DOHH2 (cell line): ENCODE measurements around the gene MOK.
A peak's percentile ranks its signal among the peaks of the same experiment; 100 is the strongest.

Experiments
- H3F3A ChIP-seq: fragments of 200-600 bp; sonication (generic), shearing (Covaris generic); 2 replicates; pipeline ENCODE4 v1.6.0; 2016; ENCODE audit warnings: antibody characterized with exemption, mild to moderate bottlenecking; ENCODE audit not compliant: control insufficient read depth, insufficient read depth
- H3K27ac ChIP-seq: fragments of 200-600 bp; sonication (generic); 2 replicates; pipeline ENCODE4 v1.5.1; 2014; ENCODE audit warnings: low read depth, mild to moderate bottlenecking, low read length, moderate library complexity
- H3K27me3 ChIP-seq: fragments of 200-600 bp; sonication (generic); 2 replicates; pipeline ENCODE4 v1.6.1; 2014; ENCODE audit warnings: mild to moderate bottlenecking, low read length, mixed read lengths; ENCODE audit not compliant: control insufficient read depth
- H3K36me3 ChIP-seq: fragments of 200-600 bp; sonication (generic); 2 replicates; pipeline ENCODE4 v1.6.1; 2014; ENCODE audit warnings: mild to moderate bottlenecking, low read length, moderate library complexity, mixed read lengths; ENCODE audit not compliant: control insufficient read depth
- H3K4me1 ChIP-seq: fragments of 200-600 bp; sonication (generic); 2 replicates; pipeline ENCODE4 v1.6.1; 2014; ENCODE audit warnings: mild to moderate bottlenecking, low read length, mixed read lengths; ENCODE audit not compliant: control insufficient read depth
- H3K4me2 ChIP-seq: fragments of 200-600 bp; sonication (generic); 2 replicates; pipeline ENCODE4 v1.6.0; 2014; ENCODE audit warnings: mild to moderate bottlenecking, low read length, moderate library complexity
- H3K4me3 ChIP-seq: fragments of 200-600 bp; sonication (generic); 2 replicates; pipeline ENCODE4 v1.5.1; 2014; ENCODE audit warnings: mild to moderate bottlenecking, low read length, mixed read lengths
- H3K79me2 ChIP-seq: fragments of 200-600 bp; sonication (generic); 2 replicates; pipeline ENCODE4 v1.6.1; 2014; ENCODE audit warnings: mild to moderate bottlenecking, low read length, mixed read lengths; ENCODE audit not compliant: control insufficient read depth
- H3K9me2 ChIP-seq: fragments of 200-600 bp; sonication (generic); replicated peaks from 2 replicates; pipeline ENCODE4 v1.6.1; 2014; ENCODE audit warnings: mild to moderate bottlenecking, low read length, mixed read lengths; ENCODE audit not compliant: control insufficient read depth
- H3K9me3 ChIP-seq: fragments of 200-600 bp; sonication (generic); 2 replicates; pipeline ENCODE4 v1.6.1; 2014; ENCODE audit warnings: antibody characterized with exemption, low read length, mixed read lengths; ENCODE audit not compliant: control insufficient read depth, insufficient read depth
- H4K20me1 ChIP-seq: fragments of 200-600 bp; sonication (generic); 2 replicates; pipeline ENCODE4 v1.6.0; 2014; ENCODE audit warnings: low read depth, mild to moderate bottlenecking, antibody characterized with exemption, low read length, moderate library complexity; ENCODE audit not compliant: control insufficient read depth, insufficient read depth
- EZH2phosphoT487 ChIP-seq: fragments of 200-600 bp; sonication (generic); IDR thresholded peaks from 2 replicates; pipeline ENCODE4 v1.6.1; 2017; ENCODE audit warnings: borderline replicate concordance, mild to moderate bottlenecking, antibody characterized with exemption, low read length, moderate library complexity, mixed read lengths
- TF ChIP-seq, protein P1 (sequence below): fragments of 200-600 bp; sonication (generic); IDR thresholded peaks from one replicate; pipeline ENCODE4 v1.5.1; 2014; ENCODE audit warnings: antibody characterized with exemption, mild to moderate bottlenecking, low read depth, low read length; ENCODE audit not compliant: poor library complexity, severe bottlenecking

Gene MOK

DNA sequence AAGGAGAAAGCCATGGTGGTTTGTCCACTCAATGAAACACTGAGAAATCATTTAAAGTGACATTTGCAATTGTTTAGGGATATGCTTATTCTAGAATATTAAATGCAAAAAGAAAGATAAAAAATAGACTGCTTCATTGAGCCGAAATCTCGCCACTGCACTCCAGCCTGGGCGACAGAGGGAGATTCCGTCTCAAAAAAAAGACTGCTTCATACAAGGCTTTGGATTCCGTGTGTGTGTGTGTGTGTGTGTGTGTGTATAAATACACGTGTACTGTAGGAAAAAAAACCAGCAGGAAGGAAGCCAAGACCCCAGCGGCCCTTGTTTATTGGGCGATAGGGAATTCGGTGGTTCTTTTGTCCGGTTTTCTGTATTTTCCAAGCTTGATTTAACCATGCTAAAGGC is 11.4 kb upstream of the MOK start:
- no peak for TF ChIP-seq EZH2phosphoT487
- TF ChIP-seq, protein P1, sequence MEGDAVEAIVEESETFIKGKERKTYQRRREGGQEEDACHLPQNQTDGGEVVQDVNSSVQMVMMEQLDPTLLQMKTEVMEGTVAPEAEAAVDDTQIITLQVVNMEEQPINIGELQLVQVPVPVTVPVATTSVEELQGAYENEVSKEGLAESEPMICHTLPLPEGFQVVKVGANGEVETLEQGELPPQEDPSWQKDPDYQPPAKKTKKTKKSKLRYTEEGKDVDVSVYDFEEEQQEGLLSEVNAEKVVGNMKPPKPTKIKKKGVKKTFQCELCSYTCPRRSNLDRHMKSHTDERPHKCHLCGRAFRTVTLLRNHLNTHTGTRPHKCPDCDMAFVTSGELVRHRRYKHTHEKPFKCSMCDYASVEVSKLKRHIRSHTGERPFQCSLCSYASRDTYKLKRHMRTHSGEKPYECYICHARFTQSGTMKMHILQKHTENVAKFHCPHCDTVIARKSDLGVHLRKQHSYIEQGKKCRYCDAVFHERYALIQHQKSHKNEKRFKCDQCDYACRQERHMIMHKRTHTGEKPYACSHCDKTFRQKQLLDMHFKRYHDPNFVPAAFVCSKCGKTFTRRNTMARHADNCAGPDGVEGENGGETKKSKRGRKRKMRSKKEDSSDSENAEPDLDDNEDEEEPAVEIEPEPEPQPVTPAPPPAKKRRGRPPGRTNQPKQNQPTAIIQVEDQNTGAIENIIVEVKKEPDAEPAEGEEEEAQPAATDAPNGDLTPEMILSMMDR: no peak

DNA sequence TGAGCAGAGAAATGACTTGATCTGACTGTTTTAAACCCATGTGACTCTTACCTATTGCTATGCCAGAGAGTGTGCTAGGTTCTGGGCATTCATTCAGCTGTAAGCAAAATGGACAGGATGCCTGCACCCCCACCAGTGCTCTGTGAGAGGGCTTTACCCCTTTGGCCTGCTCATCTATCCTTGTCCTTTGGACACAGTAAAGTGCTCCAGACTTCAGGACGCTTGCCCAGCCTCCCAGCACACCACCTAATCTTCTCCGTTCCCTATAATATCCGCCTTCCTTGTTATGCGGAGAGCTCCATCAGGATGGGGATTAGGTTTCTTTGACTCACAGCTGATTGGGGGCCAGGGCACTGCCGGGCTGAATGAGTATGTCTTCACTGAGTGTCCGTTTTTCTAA is 10.2 kb upstream of the MOK start:
- peaks cover 6% of the 10 kb centered on the region for H3K79me2 ChIP-seq
- H3K4me3 ChIP-seq: peak overlapping the region; percentile 96
- no peak overlapping the region for H3K27ac ChIP-seq
- no peaks in the 10 kb centered on the region for H3K27me3 ChIP-seq
- H3K4me2 ChIP-seq: peak overlapping the region; percentile 99
- no peaks in the 10 kb centered on the region for H3K36me3 ChIP-seq
- no peaks in the 10 kb centered on the region for H4K20me1 ChIP-seq
- H3K4me1 ChIP-seq: peaks cover 40% of the 10 kb centered on the region
- no peak for TF ChIP-seq EZH2phosphoT487
- TF ChIP-seq, protein P1: no peak
- H3K9me2 ChIP-seq: no peaks in the 10 kb centered on the region
- no peaks in the 10 kb centered on the region for H3F3A ChIP-seq
- H3K9me3 ChIP-seq: no peaks in the 10 kb centered on the region

More for the DNA sequence above, 11.4 kb upstream of the MOK start:
- no peaks in the 10 kb centered on the region for H4K20me1 ChIP-seq
- H3K4me2 ChIP-seq: peak overlapping the region; percentile 93
- H3K9me2 ChIP-seq: no peaks in the 10 kb centered on the region
- H3K9me3 ChIP-seq: no peaks in the 10 kb centered on the region
- H3K27me3 ChIP-seq: no peaks in the 10 kb centered on the region
- H3K4me3 ChIP-seq: peak overlapping the region; percentile 94
- peaks cover 18% of the 10 kb centered on the region for H3K79me2 ChIP-seq
- H3F3A ChIP-seq: no peaks in the 10 kb centered on the region
- H3K27ac ChIP-seq: peak overlapping the region; percentile 56
- H3K36me3 ChIP-seq: peaks cover under 1% of the 10 kb centered on the region; the same call in 1 of the 2 replicates
- H3K4me1 ChIP-seq: peaks cover 49% of the 10 kb centered on the region

DNA sequence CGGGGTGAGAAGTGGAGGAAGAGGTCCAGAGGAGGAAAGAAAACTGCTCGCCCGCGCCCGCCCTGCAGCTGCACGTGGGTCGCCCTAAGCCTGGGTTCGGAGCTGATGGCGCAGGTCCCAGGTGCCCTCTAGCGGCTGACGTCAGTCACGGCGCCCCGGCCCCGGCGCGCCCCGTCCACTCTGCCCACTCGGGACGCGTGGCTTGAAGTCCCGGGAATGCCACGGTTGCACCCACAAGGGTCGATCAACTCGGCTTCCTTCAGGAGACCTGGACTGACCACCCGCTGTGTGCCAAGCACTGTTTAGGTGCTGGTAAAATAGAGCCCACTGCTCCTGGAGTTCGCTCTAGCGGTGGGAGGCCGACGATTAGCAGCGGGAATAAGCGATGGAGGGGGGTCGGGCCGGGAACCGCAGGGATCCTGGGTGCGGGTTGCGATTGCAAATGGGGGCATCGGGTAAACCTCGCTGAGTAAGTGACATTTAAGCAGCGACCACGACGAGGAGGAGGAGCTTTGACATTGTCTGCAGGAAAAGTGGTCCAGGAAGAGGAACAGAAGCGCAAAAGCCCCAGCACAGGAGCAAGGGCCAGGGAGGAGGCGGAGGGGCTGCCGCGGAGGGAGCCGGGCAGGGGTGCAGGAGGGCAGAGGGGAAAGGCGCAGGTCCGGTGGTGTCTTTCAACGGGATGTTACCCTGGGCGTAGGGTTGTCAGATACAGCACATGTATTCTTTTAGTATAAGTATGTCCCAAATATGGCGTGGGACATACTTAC is 9.5 kb upstream of the MOK start:
- Histone ChIP-seq H3K4me2 (peak overlapping the region; percentile 99), H3K36me3 (no peaks in the 10 kb centered on the region), H3K27ac (no peak overlapping the region), H4K20me1 (no peaks in the 10 kb centered on the region), H3K4me1 (peaks cover 40% of the 10 kb centered on the region), H3K79me2 (0 out of 2 replicates have a peak, but pooled peaks cover 4% of the 10 kb centered on the region), H3K4me3 (peak overlapping the region; percentile 96), H3F3A (no peaks in the 10 kb centered on the region), H3K27me3 (no peaks in the 10 kb centered on the region), H3K9me3 (no peaks in the 10 kb centered on the region), H3K9me2 (no peaks in the 10 kb centered on the region)
- TF ChIP-seq, protein P1: peak; percentile 99
- no peak for TF ChIP-seq EZH2phosphoT487
